ENCODE measurements around the gene LRRC74A.
"Not testable (repeated sequence)": the region's sequence is repeated elsewhere in the genome, so short reads cannot be mapped to it uniquely, and the experiment has no call there.

The LRRC74A gene

GRCh38 chr14:76894308-76894707 is 68.1 kb downstream of the LRRC74A start:
- no peak for DNase-seq

- not testable (repeated sequence) for DNase-seq
These were observed 71.8 kb downstream of the LRRC74A start for GRCh38 chr14:76898006-76898405.

- no peak for DNase-seq
These were observed 74.5 kb downstream of the LRRC74A start for GRCh38 chr14:76900682-76901081.

- no peak for DNase-seq
These were observed 75.2 kb downstream of the LRRC74A start for GRCh38 chr14:76901171-76902055.

- DNase-seq, result no peak
These were observed 76.4 kb downstream of the LRRC74A start for GRCh38 chr14:76902591-76902990.

- no peak for DNase-seq
These were observed 78.0 kb downstream of the LRRC74A start for GRCh38 chr14:76904100-76904739.

GRCh38 chr14:76904740-76905569 is 78.7 kb downstream of the LRRC74A start:
- peak; percentile 83 to 96 (median 87) for DNase-seq

- DNase-seq, result no peak
These were observed 82.6 kb downstream of the LRRC74A start for GRCh38 chr14:76908834-76909233.

GRCh38 chr14:76909266-76909665 is 83.1 kb downstream of the LRRC74A start:
- DNase-seq, result no peak

- DNase-seq, result no peak
These were observed 84.2 kb downstream of the LRRC74A start for GRCh38 chr14:76910371-76910890.

GRCh38 chr14:76911473-76911872 is 85.3 kb downstream of the LRRC74A start:
- DNase-seq, result no peak

GRCh38 chr14:76914533-76915081 is 88.4 kb downstream of the LRRC74A start:
- DNase-seq, result peak in 2 of 3 experiments; percentile 44 to 54

GRCh38 chr14:76916040-76916715 is 90.0 kb downstream of the LRRC74A start:
- DNase-seq, result no peak

GRCh38 chr14:76917158-76917596 is 91.0 kb downstream of the LRRC74A start:
- DNase-seq, result peak; percentile 74 to 90 (median 78)

- peak; percentile 92 to 96 (median 94) for DNase-seq
These were observed 91.6 kb downstream of the LRRC74A start for GRCh38 chr14:76917745-76918255.

- DNase-seq, result peak in 2 of 3 experiments; percentile 90 to 92
These were observed 92.1 kb downstream of the LRRC74A start for GRCh38 chr14:76918256-76918781.

- DNase-seq, result peak; percentile 77 to 88 (median 80)
These were observed 92.7 kb downstream of the LRRC74A start for GRCh38 chr14:76918782-76919394.
